ENCODE results near the gene PDXP. TPM values are rescaled to one million over a fixed set of nuclear protein-coding genes. Genes with fewer than 3 reads are reported as not detected.
A peak's percentile ranks its signal among the peaks of the same experiment; 100 is the strongest.

Gene PDXP
- total and polyA plus RNA-seq, 4 donors = 23.4 to 42.2 (median 28.5) TPM

DNA sequence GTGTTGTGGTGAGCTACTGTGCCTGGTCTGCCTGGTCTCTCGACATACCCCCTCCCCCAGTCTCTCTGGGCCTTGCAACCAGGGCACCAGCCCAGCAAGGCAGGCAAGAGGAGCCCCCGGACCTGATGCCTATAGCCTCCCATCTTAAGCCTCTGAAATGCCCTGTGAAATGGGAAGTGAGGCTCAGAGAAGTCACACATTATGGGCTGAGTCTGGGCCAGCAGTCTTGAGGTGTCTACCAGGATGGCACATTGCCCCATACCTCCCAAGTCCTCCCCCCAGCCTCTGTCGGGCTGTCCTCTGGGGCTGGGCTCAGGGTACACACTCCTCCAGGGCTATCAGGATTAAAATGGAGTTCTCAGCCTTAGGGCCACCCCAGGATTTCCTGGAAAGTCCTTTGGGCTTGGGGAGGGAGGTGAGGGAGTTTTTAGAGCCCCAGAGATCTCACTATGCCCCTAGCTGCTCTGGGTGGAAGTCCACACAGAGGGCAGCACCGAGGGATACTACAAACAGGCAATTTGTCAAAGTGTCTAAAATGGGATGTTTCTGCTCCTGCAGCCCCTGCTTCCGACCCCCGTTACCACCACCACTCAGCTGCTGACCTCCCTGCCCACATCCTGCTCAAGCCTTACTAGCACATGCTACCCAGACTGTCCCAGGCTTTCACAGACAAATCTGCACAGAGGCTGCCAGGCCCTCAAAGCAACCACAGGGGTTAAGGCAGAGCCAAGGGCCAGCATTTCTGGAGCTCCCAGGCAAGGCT lies 22.2 kb upstream of the PDXP start:
- no peaks in the 10 kb centered on the region for H3K27me3 ChIP-seq (ENCODE audit: control insufficient read depth in 4 of 4, insufficient read depth in 4 of 4, low read length in 3 of 4)
- no peak overlapping the region for H3K9ac ChIP-seq (ENCODE audit: low read depth in 1 of 2, low read length in 2 of 2)
- 72% methylated on average over 6 of the region's 6 CpGs for WGBS
- no peaks in the 10 kb centered on the region for H3K9me3 ChIP-seq (ENCODE audit: control insufficient read depth in 4 of 4, low read length in 3 of 4)
- peaks cover 7 to 55% (median 35%) of the 10 kb centered on the region in 4 donors for H3K4me1 ChIP-seq (ENCODE audit: control insufficient read depth in 4 of 4, insufficient read depth in 4 of 4, low read length in 3 of 4)
- TF ChIP-seq, protein P1, sequence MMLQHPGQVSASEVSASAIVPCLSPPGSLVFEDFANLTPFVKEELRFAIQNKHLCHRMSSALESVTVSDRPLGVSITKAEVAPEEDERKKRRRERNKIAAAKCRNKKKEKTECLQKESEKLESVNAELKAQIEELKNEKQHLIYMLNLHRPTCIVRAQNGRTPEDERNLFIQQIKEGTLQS (IDR thresholded peaks at IDR 0.05) = no peak
- TF ChIP-seq, protein P2, sequence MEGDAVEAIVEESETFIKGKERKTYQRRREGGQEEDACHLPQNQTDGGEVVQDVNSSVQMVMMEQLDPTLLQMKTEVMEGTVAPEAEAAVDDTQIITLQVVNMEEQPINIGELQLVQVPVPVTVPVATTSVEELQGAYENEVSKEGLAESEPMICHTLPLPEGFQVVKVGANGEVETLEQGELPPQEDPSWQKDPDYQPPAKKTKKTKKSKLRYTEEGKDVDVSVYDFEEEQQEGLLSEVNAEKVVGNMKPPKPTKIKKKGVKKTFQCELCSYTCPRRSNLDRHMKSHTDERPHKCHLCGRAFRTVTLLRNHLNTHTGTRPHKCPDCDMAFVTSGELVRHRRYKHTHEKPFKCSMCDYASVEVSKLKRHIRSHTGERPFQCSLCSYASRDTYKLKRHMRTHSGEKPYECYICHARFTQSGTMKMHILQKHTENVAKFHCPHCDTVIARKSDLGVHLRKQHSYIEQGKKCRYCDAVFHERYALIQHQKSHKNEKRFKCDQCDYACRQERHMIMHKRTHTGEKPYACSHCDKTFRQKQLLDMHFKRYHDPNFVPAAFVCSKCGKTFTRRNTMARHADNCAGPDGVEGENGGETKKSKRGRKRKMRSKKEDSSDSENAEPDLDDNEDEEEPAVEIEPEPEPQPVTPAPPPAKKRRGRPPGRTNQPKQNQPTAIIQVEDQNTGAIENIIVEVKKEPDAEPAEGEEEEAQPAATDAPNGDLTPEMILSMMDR (IDR thresholded peaks at IDR 0.05; ENCODE audit: low read depth, low read length, missing input control) = peak; percentile 10
- peak overlapping the region in 1 of 2 donors; percentile 10 for H3K27ac ChIP-seq (ENCODE audit: low read depth in 1 of 2, low read length in 2 of 2)
- H3K4me3 ChIP-seq (ENCODE audit: low read depth in 1 of 3, low read length in 3 of 3) = no peak overlapping the region
- DNase-seq (ENCODE audit: low spot score) = no peak
- no peaks in the 10 kb centered on the region for H3K36me3 ChIP-seq (ENCODE audit: control insufficient read depth in 4 of 4, insufficient read depth in 3 of 4, low read depth in 1 of 4, low read length in 3 of 4)

DNA sequence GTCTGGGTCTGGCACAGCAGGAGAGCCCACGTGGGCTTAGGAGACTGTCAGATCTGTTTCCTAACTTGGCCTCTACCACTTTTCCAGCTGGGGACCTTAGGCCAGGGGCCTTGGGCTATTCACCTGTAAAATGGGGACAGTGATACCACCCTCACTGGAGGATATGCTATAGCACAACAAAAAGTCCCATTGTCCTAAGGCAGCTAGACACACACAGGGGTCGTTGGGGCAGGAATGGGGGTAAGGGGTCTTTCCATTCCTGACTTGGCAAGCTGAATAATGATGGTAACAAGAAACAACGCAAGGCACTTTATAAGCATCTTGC lies 21.6 kb upstream of the PDXP start:
- TF ChIP-seq, protein P3, sequence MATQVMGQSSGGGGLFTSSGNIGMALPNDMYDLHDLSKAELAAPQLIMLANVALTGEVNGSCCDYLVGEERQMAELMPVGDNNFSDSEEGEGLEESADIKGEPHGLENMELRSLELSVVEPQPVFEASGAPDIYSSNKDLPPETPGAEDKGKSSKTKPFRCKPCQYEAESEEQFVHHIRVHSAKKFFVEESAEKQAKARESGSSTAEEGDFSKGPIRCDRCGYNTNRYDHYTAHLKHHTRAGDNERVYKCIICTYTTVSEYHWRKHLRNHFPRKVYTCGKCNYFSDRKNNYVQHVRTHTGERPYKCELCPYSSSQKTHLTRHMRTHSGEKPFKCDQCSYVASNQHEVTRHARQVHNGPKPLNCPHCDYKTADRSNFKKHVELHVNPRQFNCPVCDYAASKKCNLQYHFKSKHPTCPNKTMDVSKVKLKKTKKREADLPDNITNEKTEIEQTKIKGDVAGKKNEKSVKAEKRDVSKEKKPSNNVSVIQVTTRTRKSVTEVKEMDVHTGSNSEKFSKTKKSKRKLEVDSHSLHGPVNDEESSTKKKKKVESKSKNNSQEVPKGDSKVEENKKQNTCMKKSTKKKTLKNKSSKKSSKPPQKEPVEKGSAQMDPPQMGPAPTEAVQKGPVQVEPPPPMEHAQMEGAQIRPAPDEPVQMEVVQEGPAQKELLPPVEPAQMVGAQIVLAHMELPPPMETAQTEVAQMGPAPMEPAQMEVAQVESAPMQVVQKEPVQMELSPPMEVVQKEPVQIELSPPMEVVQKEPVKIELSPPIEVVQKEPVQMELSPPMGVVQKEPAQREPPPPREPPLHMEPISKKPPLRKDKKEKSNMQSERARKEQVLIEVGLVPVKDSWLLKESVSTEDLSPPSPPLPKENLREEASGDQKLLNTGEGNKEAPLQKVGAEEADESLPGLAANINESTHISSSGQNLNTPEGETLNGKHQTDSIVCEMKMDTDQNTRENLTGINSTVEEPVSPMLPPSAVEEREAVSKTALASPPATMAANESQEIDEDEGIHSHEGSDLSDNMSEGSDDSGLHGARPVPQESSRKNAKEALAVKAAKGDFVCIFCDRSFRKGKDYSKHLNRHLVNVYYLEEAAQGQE (IDR thresholded peaks at IDR 0.05) = no peak
- TF ChIP-seq YY1 (IDR thresholded peaks at IDR 0.05) (no peak), RXRA (IDR thresholded peaks at IDR 0.05) (no peak), HNF4A (conservative IDR thresholded peaks at IDR 0.05) (no peak), FOXA1 (IDR thresholded peaks at IDR 0.05) (no peak), SP1 (IDR thresholded peaks at IDR 0.05) (no peak), EGR1 (IDR thresholded peaks at IDR 0.05; ENCODE audit: low read depth in 2 of 2) (no peak), RAD21 (IDR thresholded peaks at IDR 0.05) (no peak), NR2F2 (IDR thresholded peaks at IDR 0.05) (no peak)
- TF ChIP-seq, protein P4, sequence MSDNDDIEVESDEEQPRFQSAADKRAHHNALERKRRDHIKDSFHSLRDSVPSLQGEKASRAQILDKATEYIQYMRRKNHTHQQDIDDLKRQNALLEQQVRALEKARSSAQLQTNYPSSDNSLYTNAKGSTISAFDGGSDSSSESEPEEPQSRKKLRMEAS (IDR thresholded peaks at IDR 0.05) = no peak

More for the DNA sequence above, 21.6 kb upstream of the PDXP start:
- H3K27ac ChIP-seq (ENCODE audit: low read depth in 1 of 2, low read length in 2 of 2) = peak overlapping the region in 1 of 2 donors; percentile 10
- H3K27me3 ChIP-seq (ENCODE audit: control insufficient read depth in 4 of 4, insufficient read depth in 4 of 4, low read length in 3 of 4) = no peaks in the 10 kb centered on the region
- no peaks in the 10 kb centered on the region for H3K9me3 ChIP-seq (ENCODE audit: control insufficient read depth in 4 of 4, low read length in 3 of 4)
- no peak for DNase-seq (ENCODE audit: low spot score)
- H3K4me1 ChIP-seq (ENCODE audit: control insufficient read depth in 4 of 4, insufficient read depth in 4 of 4, low read length in 3 of 4) = peaks cover 6 to 50% (median 30%) of the 10 kb centered on the region in 4 donors
- no peak overlapping the region for H3K9ac ChIP-seq (ENCODE audit: low read depth in 1 of 2, low read length in 2 of 2)
- no peak overlapping the region for H3K4me3 ChIP-seq (ENCODE audit: low read depth in 1 of 3, low read length in 3 of 3)
- no peaks in the 10 kb centered on the region for H3K36me3 ChIP-seq (ENCODE audit: control insufficient read depth in 4 of 4, insufficient read depth in 3 of 4, low read depth in 1 of 4, low read length in 3 of 4)
- WGBS = 77% methylated on average over 3 of the region's 3 CpGs

Data from liver (tissue), 9 donors.